Measurements from ENCODE around the gene TOR1B.
A peak's percentile ranks its signal among the peaks of the same experiment; 100 is the strongest.

TOR1B gene

DNA sequence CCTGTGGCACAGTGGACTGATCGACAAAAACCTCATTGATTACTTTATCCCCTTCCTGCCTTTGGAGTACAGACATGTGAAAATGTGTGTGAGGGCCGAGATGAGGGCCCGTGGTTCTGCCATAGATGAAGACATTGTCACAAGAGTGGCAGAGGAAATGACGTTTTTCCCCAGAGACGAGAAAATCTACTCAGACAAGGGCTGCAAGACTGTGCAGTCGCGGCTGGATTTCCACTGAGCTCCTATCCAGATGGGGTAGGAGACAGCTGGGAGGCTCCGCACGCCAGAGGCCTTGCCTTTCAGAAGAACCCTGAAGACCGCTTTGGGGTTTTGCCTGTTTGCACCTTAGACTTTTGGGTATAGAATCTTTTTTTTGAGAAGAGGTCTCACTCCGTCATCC, 6.4 kb downstream of the TOR1B start:
- peak overlapping the region; percentile 18 for H3K27ac ChIP-seq
- TF ChIP-seq, protein P1, sequence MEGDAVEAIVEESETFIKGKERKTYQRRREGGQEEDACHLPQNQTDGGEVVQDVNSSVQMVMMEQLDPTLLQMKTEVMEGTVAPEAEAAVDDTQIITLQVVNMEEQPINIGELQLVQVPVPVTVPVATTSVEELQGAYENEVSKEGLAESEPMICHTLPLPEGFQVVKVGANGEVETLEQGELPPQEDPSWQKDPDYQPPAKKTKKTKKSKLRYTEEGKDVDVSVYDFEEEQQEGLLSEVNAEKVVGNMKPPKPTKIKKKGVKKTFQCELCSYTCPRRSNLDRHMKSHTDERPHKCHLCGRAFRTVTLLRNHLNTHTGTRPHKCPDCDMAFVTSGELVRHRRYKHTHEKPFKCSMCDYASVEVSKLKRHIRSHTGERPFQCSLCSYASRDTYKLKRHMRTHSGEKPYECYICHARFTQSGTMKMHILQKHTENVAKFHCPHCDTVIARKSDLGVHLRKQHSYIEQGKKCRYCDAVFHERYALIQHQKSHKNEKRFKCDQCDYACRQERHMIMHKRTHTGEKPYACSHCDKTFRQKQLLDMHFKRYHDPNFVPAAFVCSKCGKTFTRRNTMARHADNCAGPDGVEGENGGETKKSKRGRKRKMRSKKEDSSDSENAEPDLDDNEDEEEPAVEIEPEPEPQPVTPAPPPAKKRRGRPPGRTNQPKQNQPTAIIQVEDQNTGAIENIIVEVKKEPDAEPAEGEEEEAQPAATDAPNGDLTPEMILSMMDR (conservative IDR thresholded peaks at IDR 0.05; ENCODE audit: low read depth) = no peak
- POLR2A ChIA-PET (ENCODE audit: low non-redundant PET) = no interaction called here
- DNase-seq (ENCODE audit: low spot score) = no peak
- CTCF ChIA-PET = no interaction called here

DNA sequence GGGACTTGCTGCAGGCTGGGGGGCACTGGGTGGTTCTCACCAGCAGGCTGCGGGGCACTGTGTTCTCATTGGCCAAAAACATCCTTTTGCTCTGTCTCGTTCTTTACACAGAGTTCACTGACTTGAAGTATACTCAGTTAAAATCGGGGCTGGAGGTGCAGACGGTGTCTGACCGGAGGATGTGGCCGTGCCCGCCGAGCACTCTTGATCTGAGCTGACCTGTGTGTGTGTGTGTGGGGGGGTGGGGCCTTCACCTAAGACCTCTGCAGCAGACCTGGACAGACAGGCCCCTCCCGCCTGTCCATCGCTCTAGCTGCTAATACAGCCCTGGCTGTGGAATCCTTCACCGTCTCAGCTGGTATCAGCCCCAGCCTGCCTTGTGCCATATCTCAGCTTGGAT, 7.1 kb downstream of the TOR1B start:
- DNase-seq (ENCODE audit: low spot score) = no peak
- H3K27ac ChIP-seq = peak overlapping the region; percentile 18
- CTCF ChIA-PET = no interaction called here
- TF ChIP-seq, protein P1 (conservative IDR thresholded peaks at IDR 0.05; ENCODE audit: low read depth) = no peak
- POLR2A ChIA-PET (ENCODE audit: low non-redundant PET) = interaction anchor here (0.6 kb wide), 1 partner anchor 21 kb away, joined by 8 read pairs; no protein-coding TSS in a partner anchor

DNA sequence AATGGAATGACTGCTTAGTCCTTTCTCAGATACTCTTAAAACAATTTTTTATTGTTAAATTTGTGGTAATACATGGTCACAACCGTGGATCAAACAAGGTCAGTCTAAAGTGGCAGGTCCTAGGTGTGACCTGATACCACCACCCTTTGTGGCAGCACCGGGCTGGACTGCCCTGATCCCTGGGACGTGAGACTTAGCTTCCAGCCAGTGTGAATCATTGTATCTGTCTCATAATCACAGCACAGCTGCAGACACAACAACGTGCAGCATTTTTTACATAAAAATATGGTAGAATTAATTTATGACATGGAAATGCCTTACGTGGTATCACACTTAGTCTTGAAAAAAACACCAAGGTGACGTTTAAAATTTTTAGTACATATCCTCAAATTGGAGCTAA, 7.8 kb downstream of the TOR1B start:
- no peak overlapping the region for H3K27ac ChIP-seq
- POLR2A ChIA-PET (ENCODE audit: low non-redundant PET) = no interaction called here
- CTCF ChIA-PET = no interaction called here
- no peak for DNase-seq (ENCODE audit: low spot score)
- TF ChIP-seq, protein P1 (conservative IDR thresholded peaks at IDR 0.05; ENCODE audit: low read depth) = no peak

DNA sequence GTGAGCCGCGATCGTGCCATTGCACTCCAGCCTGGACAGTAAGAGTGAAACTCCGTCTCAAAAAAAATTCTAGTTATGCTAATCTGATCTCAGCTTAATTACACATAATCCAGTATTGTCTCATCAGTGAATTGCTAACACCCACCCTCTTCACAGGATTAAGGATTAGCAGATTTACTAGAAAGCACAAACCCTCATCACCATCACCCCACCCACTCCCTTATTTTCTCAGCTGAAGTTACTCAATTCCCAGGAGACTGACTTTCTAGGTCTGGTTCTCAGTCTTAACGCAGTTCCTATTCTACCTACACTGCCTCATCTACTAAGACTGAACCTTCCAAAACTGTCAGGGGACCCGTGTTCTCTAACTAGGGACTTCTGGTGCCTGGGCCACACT, 9.0 kb downstream of the TOR1B start:
- ChIA-PET CTCF (interaction anchor here (1.3 kb wide), 1 partner anchor 85 kb away, joined by 5 read pairs; no protein-coding TSS in a partner anchor), POLR2A (ENCODE audit: low non-redundant PET) (no interaction called here)
- H3K27ac ChIP-seq = no peak overlapping the region
- DNase-seq (ENCODE audit: low spot score) = no peak
- TF ChIP-seq, protein P1 (conservative IDR thresholded peaks at IDR 0.05; ENCODE audit: low read depth) = no peak

DNA sequence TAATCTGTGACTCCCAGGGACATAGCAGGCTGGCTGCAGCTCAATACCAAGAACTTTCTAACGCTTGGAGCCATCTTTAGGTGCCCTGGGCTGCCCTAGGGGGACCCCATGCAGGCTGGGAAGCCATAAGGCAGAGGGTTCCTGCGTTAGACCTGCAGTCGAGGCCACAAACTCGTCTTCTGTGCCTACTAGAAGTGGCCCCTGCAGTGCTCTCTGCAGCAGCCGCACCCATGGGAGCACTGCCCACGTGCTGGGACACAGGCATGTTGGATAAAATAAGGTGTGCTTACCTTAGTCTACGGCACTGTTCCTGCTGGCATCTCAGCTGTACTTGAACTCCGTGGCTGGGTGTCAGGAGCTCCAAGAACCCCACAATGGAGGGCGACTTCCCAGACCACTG, 9.4 kb downstream of the TOR1B start:
- DNase-seq (ENCODE audit: low spot score) = no peak
- H3K27ac ChIP-seq = 0 out of 2 replicates have a peak overlapping the region, but pooled peaks have one; percentile 5
- TF ChIP-seq, protein P1 (conservative IDR thresholded peaks at IDR 0.05; ENCODE audit: low read depth) = no peak
- ChIA-PET POLR2A (ENCODE audit: low non-redundant PET) (no interaction called here), CTCF (interaction anchor here (0.8 to 1.3 kb wide), 2 partner anchors 75 to 86 kb away, joined by 3 to 5 read pairs; no protein-coding TSS in a partner anchor)

DNA sequence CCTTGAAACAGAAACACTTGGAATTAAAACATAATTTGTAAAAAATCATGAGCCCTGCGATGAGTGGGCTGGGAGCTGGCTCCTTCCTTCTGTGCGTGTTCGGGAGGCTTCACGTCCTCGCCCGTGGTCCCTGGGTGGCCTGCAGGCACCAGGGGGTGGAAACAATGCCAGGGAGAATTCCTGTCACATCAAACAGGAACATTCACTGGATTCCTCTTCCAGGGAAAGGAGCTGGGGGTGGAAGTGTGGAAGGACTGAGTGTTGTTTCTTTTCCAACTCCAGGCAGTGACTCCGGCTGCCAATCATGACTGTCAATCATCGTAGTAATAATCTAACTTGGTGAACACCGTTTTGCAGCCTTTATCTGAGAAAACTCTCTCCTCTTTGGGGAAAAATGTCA, 10.7 kb downstream of the TOR1B start:
- TF ChIP-seq, protein P1 (conservative IDR thresholded peaks at IDR 0.05; ENCODE audit: low read depth) = no peak
- ChIA-PET CTCF (interaction anchor here (0.6 to 0.7 kb wide), 4 partner anchors 70 to 876 kb away, joined by 3 read pairs; no protein-coding TSS in a partner anchor), POLR2A (ENCODE audit: low non-redundant PET) (interaction anchor here (0.8 kb wide), 1 partner anchor 184 kb away, joined by 3 read pairs; no protein-coding TSS in a partner anchor)
- H3K27ac ChIP-seq = peak overlapping the region; percentile 12; the same call in 1 of the 2 replicates
- DNase-seq (ENCODE audit: low spot score) = no peak
